Measurements from ENCODE around the gene BID. TPM values are rescaled to one million over a fixed set of nuclear protein-coding genes. Genes with fewer than 3 reads are reported as not detected.
A peak's percentile ranks its signal among the peaks of the same experiment; 100 is the strongest.

The BID gene
- 20.0 and 22.1 TPM in 2 replicates for total RNA-seq

DNA sequence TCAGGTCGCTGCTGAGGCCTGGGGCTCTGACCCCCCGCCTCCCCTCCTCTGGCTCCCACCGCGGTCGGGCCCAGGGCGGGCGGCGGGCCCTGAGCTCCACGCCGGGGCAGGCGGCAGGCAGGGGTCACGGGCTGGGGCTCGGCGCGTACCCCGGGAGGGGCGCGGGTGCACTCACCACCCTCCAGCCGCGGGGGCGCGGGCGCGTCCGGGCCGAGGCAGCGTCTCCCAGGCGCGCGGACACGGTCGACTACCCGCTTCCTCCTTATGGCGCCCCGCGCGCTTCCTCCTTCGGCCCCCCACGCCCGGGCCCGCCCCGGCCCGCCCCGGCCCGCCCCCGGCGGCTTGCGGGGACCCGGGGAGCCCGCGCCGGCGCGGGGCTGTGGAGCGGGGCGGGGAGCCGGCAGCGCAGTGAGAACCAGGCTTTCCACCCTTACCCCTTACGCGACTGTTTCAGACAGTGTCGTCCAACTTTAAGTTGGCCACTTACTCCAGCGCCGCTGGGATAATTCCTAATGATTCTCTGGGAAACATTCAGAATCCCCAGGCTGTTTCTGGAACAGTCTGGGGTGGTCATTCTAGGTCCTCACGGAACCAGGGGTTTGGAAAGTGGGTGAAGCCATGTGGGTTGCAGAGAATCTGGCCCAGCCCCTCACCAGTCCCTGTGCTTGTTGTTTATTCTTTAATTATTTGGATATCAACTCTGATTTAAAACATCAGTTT lies at the start of gene BID:
Gene BID, minus strand, starts transcription at position 264 of the 720 bp plus-strand sequence. CDS start 24,353 bp downstream, outside the sequence.
- Histone ChIP-seq H3K27me3 (ENCODE audit: control insufficient read depth, insufficient read depth, low read length) (no peaks in the 10 kb centered on the region), H3K36me3 (ENCODE audit: control insufficient read depth, insufficient read depth, low read length) (peaks cover 1% of the 10 kb centered on the region), H3K4me3 (ENCODE audit: low read depth, low read length) (peak within 1 kb of the TSS; percentile 55)
- DNase-seq (ENCODE audit: low read depth) = no peak
- TF ChIP-seq, protein P1, sequence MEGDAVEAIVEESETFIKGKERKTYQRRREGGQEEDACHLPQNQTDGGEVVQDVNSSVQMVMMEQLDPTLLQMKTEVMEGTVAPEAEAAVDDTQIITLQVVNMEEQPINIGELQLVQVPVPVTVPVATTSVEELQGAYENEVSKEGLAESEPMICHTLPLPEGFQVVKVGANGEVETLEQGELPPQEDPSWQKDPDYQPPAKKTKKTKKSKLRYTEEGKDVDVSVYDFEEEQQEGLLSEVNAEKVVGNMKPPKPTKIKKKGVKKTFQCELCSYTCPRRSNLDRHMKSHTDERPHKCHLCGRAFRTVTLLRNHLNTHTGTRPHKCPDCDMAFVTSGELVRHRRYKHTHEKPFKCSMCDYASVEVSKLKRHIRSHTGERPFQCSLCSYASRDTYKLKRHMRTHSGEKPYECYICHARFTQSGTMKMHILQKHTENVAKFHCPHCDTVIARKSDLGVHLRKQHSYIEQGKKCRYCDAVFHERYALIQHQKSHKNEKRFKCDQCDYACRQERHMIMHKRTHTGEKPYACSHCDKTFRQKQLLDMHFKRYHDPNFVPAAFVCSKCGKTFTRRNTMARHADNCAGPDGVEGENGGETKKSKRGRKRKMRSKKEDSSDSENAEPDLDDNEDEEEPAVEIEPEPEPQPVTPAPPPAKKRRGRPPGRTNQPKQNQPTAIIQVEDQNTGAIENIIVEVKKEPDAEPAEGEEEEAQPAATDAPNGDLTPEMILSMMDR (IDR thresholded peaks at IDR 0.05; ENCODE audit: insufficient read depth, low read length, severe bottlenecking) = no peak
- no peak for FAIRE-seq

DNA sequence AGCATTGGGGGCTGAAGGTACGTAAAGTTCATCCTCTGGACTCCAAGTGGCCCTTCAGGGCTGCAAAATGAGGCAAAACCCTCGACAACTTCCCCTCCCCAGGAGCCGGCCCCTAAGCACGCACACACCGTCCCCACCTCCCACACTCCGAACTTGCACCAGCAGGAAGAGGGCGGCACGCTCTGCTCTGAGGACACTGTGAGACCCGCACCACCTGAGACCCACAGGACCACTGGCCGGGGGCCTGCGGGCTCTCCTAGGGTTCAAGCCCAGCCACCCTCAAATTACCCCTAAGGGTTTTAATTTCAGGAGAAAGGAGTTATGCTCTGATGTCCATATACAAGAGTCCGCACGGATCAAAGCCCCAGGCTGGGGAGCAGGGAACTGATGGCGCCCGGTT lies 49.7 kb upstream of the BID start:
- H3K4me3 ChIP-seq (ENCODE audit: low read depth, low read length) = no peak overlapping the region
- no peaks in the 10 kb centered on the region for H3K27me3 ChIP-seq (ENCODE audit: control insufficient read depth, insufficient read depth, low read length)
- DNase-seq (ENCODE audit: low read depth) (no peak), FAIRE-seq (no peak)
- peaks cover 18% of the 10 kb centered on the region for H3K36me3 ChIP-seq (ENCODE audit: control insufficient read depth, insufficient read depth, low read length)
- TF ChIP-seq, protein P1 (IDR thresholded peaks at IDR 0.05; ENCODE audit: insufficient read depth, low read length, severe bottlenecking) = no peak

DNA sequence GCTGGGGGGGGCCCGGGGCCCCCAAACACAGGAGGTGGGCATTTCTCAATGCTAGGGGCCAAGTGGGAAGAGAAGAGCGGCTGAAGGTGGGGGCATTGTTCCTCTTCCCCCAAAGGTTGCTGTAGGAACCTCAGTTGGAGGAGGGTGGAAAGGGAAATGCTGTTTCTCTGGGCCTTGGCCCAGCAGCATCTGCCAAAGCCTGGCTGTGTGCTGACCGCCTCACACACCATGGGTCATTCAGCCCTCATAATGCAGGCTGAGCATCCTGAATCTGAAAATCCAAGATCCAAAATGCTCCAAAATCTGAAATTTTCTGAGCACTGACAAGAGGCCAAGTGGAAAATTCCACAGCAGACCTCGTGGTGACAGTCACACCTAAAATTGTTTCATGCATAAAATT lies 49.0 kb upstream of the BID start:
- H3K36me3 ChIP-seq (ENCODE audit: control insufficient read depth, insufficient read depth, low read length) = peaks cover 18% of the 10 kb centered on the region
- DNase-seq (ENCODE audit: low read depth) = no peak

DNA sequence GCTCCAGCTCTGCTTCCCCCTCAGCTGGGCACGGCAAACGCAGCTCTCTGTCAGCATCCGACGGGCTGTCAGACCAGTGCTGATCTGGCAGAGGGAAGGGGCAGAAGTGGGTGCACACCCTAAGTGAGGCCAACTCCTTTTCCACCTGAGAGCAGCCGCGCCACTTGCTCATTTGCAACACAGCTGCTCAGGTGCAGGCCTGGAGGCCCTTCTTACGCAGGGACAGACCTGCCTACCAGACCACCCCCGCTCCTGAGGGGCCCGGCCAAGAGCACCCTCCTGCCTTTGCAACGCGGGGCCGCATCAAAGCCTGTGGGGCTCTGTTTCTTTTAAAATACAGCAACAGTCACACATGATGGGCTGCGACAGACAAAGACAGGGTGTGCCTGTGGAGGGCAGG lies 47.8 kb upstream of the BID start:
- DNase-seq (ENCODE audit: low read depth) (no peak), FAIRE-seq (no peak)
- TF ChIP-seq, protein P1 (IDR thresholded peaks at IDR 0.05; ENCODE audit: insufficient read depth, low read length, severe bottlenecking) = no peak
- H3K36me3 ChIP-seq (ENCODE audit: control insufficient read depth, insufficient read depth, low read length) = peaks cover 20% of the 10 kb centered on the region
- H3K27me3 ChIP-seq (ENCODE audit: control insufficient read depth, insufficient read depth, low read length) = no peaks in the 10 kb centered on the region
- H3K4me3 ChIP-seq (ENCODE audit: low read depth, low read length) = no peak overlapping the region

More for the DNA sequence above, 49.0 kb upstream of the BID start:
- FAIRE-seq = no peak
- Histone ChIP-seq H3K4me3 (ENCODE audit: low read depth, low read length) (no peak overlapping the region), H3K27me3 (ENCODE audit: control insufficient read depth, insufficient read depth, low read length) (no peaks in the 10 kb centered on the region)
- TF ChIP-seq, protein P1 (IDR thresholded peaks at IDR 0.05; ENCODE audit: insufficient read depth, low read length, severe bottlenecking) = no peak

DNA sequence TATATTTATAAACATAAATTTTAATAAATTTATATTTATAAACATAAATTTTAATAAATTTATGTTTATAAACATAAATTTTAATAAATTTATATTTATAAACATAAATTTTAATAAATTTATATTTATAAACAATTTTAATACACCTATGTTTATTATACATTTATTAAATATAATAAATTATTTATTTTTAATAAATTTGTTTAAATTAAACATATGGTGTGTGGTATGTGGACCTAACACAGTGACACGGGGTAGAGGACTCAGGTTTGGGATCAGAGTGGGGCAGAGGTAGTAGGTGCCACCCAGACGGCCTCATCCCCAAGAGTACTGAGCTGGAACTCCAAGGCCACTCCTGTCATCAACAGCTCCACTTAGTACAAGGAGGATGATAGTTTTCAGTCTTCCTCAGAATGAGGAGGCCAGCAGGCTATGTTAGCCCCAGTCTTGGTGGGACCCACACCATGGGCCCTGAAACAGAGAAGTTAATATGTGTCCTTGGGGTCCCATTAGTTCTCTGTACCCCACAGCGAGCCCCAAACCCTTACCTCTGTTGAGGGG lies 46.7 kb upstream of the BID start:
- Histone ChIP-seq H3K36me3 (ENCODE audit: control insufficient read depth, insufficient read depth, low read length) (peaks cover 20% of the 10 kb centered on the region), H3K27me3 (ENCODE audit: control insufficient read depth, insufficient read depth, low read length) (no peaks in the 10 kb centered on the region), H3K4me3 (ENCODE audit: low read depth, low read length) (no peak overlapping the region)
- no peak for DNase-seq (ENCODE audit: low read depth)
- FAIRE-seq = no peak
- TF ChIP-seq, protein P1 (IDR thresholded peaks at IDR 0.05; ENCODE audit: insufficient read depth, low read length, severe bottlenecking) = no peak
